Neuronal stem cell (in vitro differentiated cells): Measurements from ENCODE around the gene EIF2D.

Experiments used
- DNase-seq: peaks from one replicate; pipeline ENCODE4 v3.0.0-alpha.2; 2013; ENCODE audit warnings: low spot score
- H2AFZ ChIP-seq: one replicate; pipeline ENCODE4 v1.6.1; 2013; ENCODE audit warnings: mild to moderate bottlenecking, low read length, inconsistent platforms
- H2AK5ac ChIP-seq: 2 replicates; pipeline ENCODE4 v1.6.1; 2013; ENCODE audit warnings: low read depth, mild to moderate bottlenecking, inconsistent platforms, low read length, moderate library complexity, mixed read lengths
- H2BK120ac ChIP-seq: 2 replicates; pipeline ENCODE4 v1.6.1; 2013; ENCODE audit warnings: low read depth, mild to moderate bottlenecking, inconsistent platforms, low read length, moderate library complexity, mixed read lengths
- H2BK12ac ChIP-seq: one replicate; pipeline ENCODE4 v1.6.1; 2013; ENCODE audit warnings: low read length, inconsistent platforms
- H2BK15ac ChIP-seq: 2 replicates; pipeline ENCODE4 v1.6.1; 2013; ENCODE audit warnings: mild to moderate bottlenecking, low read length, inconsistent platforms, mixed read lengths
- H2BK5ac ChIP-seq: one replicate; pipeline ENCODE4 v1.6.1; 2013; ENCODE audit warnings: inconsistent platforms, mild to moderate bottlenecking, low read length, moderate library complexity
- H3K14ac ChIP-seq: one replicate; pipeline ENCODE4 v1.6.1; 2013; ENCODE audit warnings: low read length, inconsistent platforms
- H3K18ac ChIP-seq: 2 replicates; pipeline ENCODE4 v1.6.1; 2013; ENCODE audit warnings: low read length, inconsistent platforms
- H3K23ac ChIP-seq: 2 replicates; pipeline ENCODE4 v1.6.1; 2013; ENCODE audit warnings: low read depth, mild to moderate bottlenecking, mixed read lengths, low read length, inconsistent platforms; ENCODE audit not compliant: poor library complexity
- H3K27ac ChIP-seq: replicated peaks from 3 replicates; pipeline ENCODE4 v1.5.1; 2013; ENCODE audit warnings: low read length, inconsistent platforms
- H3K27me3 ChIP-seq, 3 experiments: 2 replicates each; pipeline ENCODE4 v1.6.1; 2013; ENCODE audit warnings: low read length in 3 of 3, mild to moderate bottlenecking in 2 of 3, inconsistent platforms in 1 of 3, low read depth in 1 of 3, mixed read lengths in 1 of 3, moderate library complexity in 1 of 3; ENCODE audit not compliant: control insufficient read depth in 3 of 3, insufficient read depth in 3 of 3
- H3K36me3 ChIP-seq, 2 donors: replicated peaks in 1 of 2; 2 replicates each; pipeline ENCODE4 v1.6.1; 2013; ENCODE audit warnings: low read length in 2 of 2; ENCODE audit not compliant: control insufficient read depth in 2 of 2, insufficient read depth in 2 of 2
- H3K4ac ChIP-seq: 2 replicates; pipeline ENCODE4 v1.6.1; 2013; ENCODE audit warnings: inconsistent platforms, mild to moderate bottlenecking, low read length, moderate library complexity
- H3K4me1 ChIP-seq, 2 donors: 1 replicate in 1 of 2; 2 replicates in 1 of 2; pipeline ENCODE4 v1.6.1; 2013; ENCODE audit warnings: low read length in 2 of 2, low read depth in 1 of 2; ENCODE audit not compliant: control insufficient read depth in 2 of 2, insufficient read depth in 1 of 2
- H3K4me2 ChIP-seq: one replicate; pipeline ENCODE4 v1.6.1; 2013; ENCODE audit warnings: mild to moderate bottlenecking, low read length, inconsistent platforms; ENCODE audit not compliant: insufficient read depth, poor library complexity, severe bottlenecking
- H3K4me3 ChIP-seq, 2 donors: 2 replicates each; pipeline ENCODE4 v1.5.1; 2013; ENCODE audit warnings: low read length in 2 of 2, mild to moderate bottlenecking in 2 of 2, inconsistent platforms in 1 of 2, moderate library complexity in 1 of 2
- H3K79me1 ChIP-seq: one replicate; pipeline ENCODE4 v1.6.1; 2013; ENCODE audit warnings: low read depth, mild to moderate bottlenecking, inconsistent platforms, low read length, moderate library complexity
- H3K9ac ChIP-seq: one replicate; pipeline ENCODE4 v1.6.1; 2013; ENCODE audit warnings: mild to moderate bottlenecking, low read depth, low read length, inconsistent platforms; ENCODE audit not compliant: poor library complexity
- H3K9me3 ChIP-seq, 2 donors: replicated peaks in 1 of 2; 2 replicates each; pipeline versions ENCODE3 to v1.6.1; 2013; ENCODE audit warnings: low read length in 2 of 2, mild to moderate bottlenecking in 2 of 2, inconsistent platforms in 1 of 2, low read depth in 1 of 2, mixed read lengths in 1 of 2, moderate library complexity in 1 of 2; ENCODE audit not compliant: control insufficient read depth in 2 of 2, insufficient read depth in 1 of 2
- H4K8ac ChIP-seq: one replicate; pipeline ENCODE4 v1.6.1; 2013; ENCODE audit warnings: low read depth, mild to moderate bottlenecking, inconsistent platforms, low read length, moderate library complexity
- H4K91ac ChIP-seq: one replicate; pipeline ENCODE4 v1.6.1; 2013; ENCODE audit warnings: low read length, low read depth, mild to moderate bottlenecking, inconsistent platforms; ENCODE audit not compliant: poor library complexity
- WGBS, 2 donors: extraction: QIAGEN DNeasy Blood & Tissue Kit; methylation state at CpG; one replicate each; pipeline ENCODE4 v1.1.7; 2013; ENCODE audit warnings: missing lambda C conversion rate in 2 of 2, mixed read lengths in 1 of 2; ENCODE audit not compliant: insufficient read length in 2 of 2, insufficient replicate concordance in 1 of 2; ENCODE audit errors: extremely low coverage in 2 of 2; 5-methylcytosine and 5-hydroxymethylcytosine counted together

The EIF2D gene

DNA sequence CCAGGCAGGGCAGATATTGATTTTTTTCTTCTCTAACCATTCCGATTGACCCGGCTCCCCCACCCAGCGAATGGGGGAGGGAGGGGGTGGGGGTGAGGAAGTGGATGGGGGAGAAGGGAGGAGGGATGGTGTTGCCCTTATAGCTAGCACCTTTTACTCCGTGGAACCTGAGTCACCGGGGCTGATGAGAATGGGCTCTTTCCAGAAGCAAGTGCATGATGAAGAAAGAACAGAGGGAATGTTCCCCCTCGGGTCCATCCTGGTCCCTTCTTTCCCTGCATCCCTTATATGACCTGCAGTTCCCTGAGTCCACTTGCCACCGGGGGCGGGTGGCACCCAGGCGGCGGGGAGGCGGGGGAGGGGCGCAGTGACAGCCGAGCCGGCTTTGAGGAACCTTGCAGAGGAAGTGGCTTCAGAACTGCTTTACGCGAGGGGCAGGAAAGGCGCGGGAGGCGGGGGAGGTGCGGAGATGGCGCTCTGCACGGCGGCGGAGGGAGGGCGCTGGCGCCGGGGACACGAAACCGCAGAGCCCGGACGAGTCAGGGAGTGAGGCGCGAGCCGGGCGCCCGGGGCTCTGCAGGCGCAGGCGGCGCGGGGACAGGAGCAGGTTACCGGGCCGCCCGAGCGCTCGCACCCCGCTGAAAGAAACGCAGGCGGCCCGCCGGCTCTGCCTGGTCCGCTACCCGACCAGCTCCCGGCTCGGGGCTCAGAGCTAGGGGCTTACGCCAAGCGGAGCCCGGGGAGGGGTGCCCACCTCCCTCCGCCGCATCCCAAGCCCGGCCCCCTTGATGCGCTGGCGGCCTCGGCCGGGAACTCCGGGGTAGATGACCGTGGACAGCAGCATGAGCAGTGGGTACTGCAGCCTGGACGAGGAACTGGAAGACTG is 55.3 kb downstream of the EIF2D start:
- H2BK5ac ChIP-seq = no peak overlapping the region
- H3K18ac ChIP-seq = peak overlapping the region; percentile 81
- H4K91ac ChIP-seq = no peak overlapping the region
- H2BK15ac ChIP-seq = no peak overlapping the region
- peak overlapping the region; percentile 60 for H3K4me2 ChIP-seq
- peak overlapping the region; percentile 86 for H3K23ac ChIP-seq
- peak; percentile 48 for DNase-seq
- peaks cover 0 to 71% (median 12%) of the 10 kb centered on the region in 3 experiments for H3K27me3 ChIP-seq
- H2AFZ ChIP-seq = peak overlapping the region; percentile 95
- H3K36me3 ChIP-seq = no peaks in the 10 kb centered on the region
- peak overlapping the region; percentile 36 to 78 for H3K4me3 ChIP-seq
- H4K8ac ChIP-seq = no peak overlapping the region
- H3K4me1 ChIP-seq = peaks cover 14 to 18% of the 10 kb centered on the region in 2 donors
- no peak overlapping the region for H3K4ac ChIP-seq
- H2BK120ac ChIP-seq = no peak overlapping the region
- H3K9ac ChIP-seq = peak overlapping the region; percentile 36
- no CpG with 5 or more reads among the region's 67 CpGs for WGBS, 2 donors
- H2AK5ac ChIP-seq = no peak overlapping the region
- no peaks in the 10 kb centered on the region for H3K79me1 ChIP-seq
- no peak overlapping the region for H3K14ac ChIP-seq
- H2BK12ac ChIP-seq = no peak overlapping the region
- no peak overlapping the region for H3K27ac ChIP-seq
- no peaks in the 10 kb centered on the region for H3K9me3 ChIP-seq

DNA sequence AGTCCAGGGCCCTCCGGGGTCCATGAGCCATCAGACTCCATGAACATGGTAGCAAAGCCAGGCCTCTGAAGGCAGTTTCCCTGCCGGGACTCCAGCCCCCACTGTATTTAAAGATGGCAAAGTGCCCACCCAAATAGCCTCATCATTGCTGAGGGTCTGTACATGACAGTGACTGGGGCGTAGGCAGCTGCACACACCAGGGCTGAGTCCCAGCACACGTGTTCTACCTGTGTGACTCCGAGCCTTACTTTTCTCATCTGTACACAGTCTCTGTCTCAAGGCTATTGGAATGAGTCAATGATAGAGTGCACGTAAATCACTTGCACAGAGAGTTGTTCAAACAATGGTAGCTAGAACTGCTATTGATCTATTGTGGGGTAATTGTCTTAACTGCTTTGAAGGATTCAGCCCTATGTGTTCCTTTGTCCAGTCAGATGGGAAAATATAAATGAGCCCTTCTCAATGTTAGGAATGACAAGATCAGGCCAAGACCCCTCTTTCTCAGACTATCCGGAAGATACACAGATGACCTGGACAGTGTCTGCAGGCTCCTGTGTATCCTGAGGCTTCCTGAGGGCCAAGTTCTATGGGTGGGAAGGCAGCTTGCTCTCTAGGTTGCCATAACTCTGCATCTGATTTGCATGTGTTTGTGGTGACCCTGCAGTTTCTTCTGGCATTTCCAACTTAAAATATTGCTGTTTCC is 56.1 kb downstream of the EIF2D start:
- Histone ChIP-seq H2AFZ (no peak overlapping the region), H2BK12ac (no peak overlapping the region), H2BK120ac (no peak overlapping the region), H3K4me1 (peaks cover 14 to 18% of the 10 kb centered on the region in 2 donors), H3K14ac (no peak overlapping the region), H3K9me3 (no peaks in the 10 kb centered on the region), H3K79me1 (no peaks in the 10 kb centered on the region), H2BK15ac (no peak overlapping the region), H3K27me3 (peaks cover 0 to 78% (median 12%) of the 10 kb centered on the region in 3 experiments), H4K8ac (no peak overlapping the region), H3K18ac (no peak overlapping the region), H3K4me3 (no peak overlapping the region), H4K91ac (no peak overlapping the region), H3K23ac (no peak overlapping the region), H3K9ac (no peak overlapping the region), H2AK5ac (no peak overlapping the region), H3K4me2 (no peak overlapping the region), H2BK5ac (no peak overlapping the region), H3K4ac (no peak overlapping the region), H3K27ac (no peak overlapping the region), H3K36me3 (no peaks in the 10 kb centered on the region)
- WGBS, 2 donors = no CpG with 5 or more reads among the region's 7 CpGs
- DNase-seq = no peak

DNA sequence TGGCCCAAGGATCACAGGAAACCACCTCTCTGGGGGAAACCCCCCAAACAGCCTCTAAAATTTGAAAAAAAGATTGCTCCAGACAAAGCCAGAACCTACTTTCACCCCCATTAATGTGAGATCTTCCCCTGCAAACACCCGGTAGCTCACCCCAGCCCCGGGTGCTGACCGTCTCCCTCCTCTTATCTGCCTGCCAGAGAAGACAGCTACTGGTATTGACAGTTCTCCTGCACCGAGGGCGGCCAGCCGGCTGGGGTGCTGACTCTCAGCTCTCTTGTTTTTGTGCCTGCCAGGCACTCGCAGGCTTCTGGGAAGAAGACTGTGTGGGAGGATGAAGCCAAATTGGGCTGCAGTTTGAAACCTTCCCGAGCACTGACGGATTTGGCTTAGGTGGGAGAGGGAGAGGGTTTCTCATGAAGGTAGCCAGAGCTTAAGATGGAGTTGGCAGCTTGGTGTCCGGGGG is 56.8 kb downstream of the EIF2D start:
- Histone ChIP-seq H4K8ac (no peak overlapping the region), H3K36me3 (no peaks in the 10 kb centered on the region), H3K4me1 (peaks cover 14 to 18% of the 10 kb centered on the region in 2 donors), H2AFZ (peak overlapping the region; percentile 41), H3K27ac (no peak overlapping the region), H3K27me3 (peaks cover 0 to 83% (median 12%) of the 10 kb centered on the region in 3 experiments), H2BK15ac (no peak overlapping the region), H3K9me3 (no peaks in the 10 kb centered on the region), H3K14ac (no peak overlapping the region), H3K4me2 (no peak overlapping the region), H2AK5ac (no peak overlapping the region), H3K18ac (no peak overlapping the region), H3K4me3 (no peak overlapping the region), H2BK5ac (no peak overlapping the region), H2BK12ac (no peak overlapping the region), H3K79me1 (no peaks in the 10 kb centered on the region), H3K23ac (no peak overlapping the region), H4K91ac (no peak overlapping the region), H2BK120ac (no peak overlapping the region), H3K9ac (no peak overlapping the region), H3K4ac (no peak overlapping the region)
- DNase-seq = no peak
- no CpG with 5 or more reads among the region's 10 CpGs for WGBS, 2 donors
